ENCODE results near the gene TTC28.
A peak's percentile ranks its signal among the peaks of the same experiment; 100 is the strongest.
"Not testable (repeated sequence)": the region's sequence is repeated elsewhere in the genome, so short reads cannot be mapped to it uniquely, and the experiment has no call there.

Gene TTC28

DNA sequence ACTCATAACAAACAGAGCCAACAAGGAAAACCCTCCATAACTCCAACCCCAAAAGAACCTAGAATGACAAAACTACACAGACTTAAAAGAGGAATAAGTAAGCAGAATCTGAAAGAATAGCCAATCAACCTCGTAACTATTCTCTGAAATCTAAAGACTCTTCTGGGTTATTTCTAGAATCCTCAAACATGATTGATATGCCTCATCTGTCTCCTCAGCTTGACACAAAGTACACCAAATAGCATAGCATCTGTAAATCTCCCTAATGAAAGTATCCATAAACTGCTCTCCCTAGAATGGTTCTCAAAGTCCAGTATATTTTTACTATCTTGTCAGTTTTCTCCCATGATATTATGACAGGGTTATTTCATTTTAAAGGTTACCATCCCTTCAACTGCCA is 195.0 kb downstream of the TTC28 start:
- no peak for DNase-seq (ENCODE audit: low read depth)

DNA sequence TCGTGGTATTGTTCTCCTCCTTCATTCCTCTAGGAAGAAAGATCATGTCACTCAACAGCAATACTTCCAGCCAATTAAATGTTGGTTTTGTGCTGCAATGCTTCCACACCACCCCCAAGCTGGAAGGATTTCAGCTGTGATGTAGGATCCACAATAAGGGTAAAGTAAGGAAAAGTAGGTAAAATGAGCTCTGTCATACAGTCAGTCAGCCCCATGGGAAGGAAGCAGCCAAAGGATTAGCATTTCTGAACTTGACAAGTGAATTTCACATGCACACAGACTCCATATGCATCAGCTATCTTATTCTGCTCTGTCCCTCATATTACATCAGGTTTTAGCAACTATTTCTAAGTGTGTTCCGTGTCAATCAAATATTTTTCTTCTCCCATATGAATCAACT is 197.9 kb downstream of the TTC28 start:
- DNase-seq (ENCODE audit: low read depth): no peak

- DNase-seq (ENCODE audit: low read depth): no peak
Observed at GRCh38 chr22:28480000-28480715, 199.5 kb downstream of the TTC28 start.

- DNase-seq (ENCODE audit: low read depth): no peak
Observed at GRCh38 chr22:28478564-28478963, 201.1 kb downstream of the TTC28 start.

- no peak for DNase-seq (ENCODE audit: low read depth)
Observed at GRCh38 chr22:28477556-28477955, 202.1 kb downstream of the TTC28 start.

- no peak for DNase-seq (ENCODE audit: low read depth)
Observed at GRCh38 chr22:28474330-28474729, 205.3 kb downstream of the TTC28 start.

DNA sequence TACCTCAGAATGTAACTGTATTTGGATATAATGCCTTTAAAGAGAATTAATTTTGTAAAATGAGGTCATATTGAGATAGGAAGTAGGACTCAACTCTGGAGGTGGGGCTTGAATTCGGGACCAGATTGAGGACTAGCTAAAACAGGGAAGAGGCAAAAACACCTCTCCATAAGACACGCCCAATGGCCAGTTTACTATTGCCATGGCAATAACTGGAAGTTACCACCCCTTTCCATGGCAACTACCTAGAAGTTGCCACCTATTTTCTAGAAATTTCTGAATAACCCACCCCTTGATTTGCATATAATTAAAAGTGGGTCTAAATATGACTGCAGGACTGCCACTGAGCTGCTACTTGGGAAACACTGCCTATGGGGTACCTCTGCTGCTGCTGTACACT is 206.4 kb downstream of the TTC28 start:
- DNase-seq (ENCODE audit: low read depth): no peak

GRCh38 chr22:28467055-28467454 is 212.6 kb downstream of the TTC28 start:
- not testable (repeated sequence) for DNase-seq (ENCODE audit: low read depth)

GRCh38 chr22:28466399-28466798 is 213.2 kb downstream of the TTC28 start:
- DNase-seq (ENCODE audit: low read depth): no peak

DNA sequence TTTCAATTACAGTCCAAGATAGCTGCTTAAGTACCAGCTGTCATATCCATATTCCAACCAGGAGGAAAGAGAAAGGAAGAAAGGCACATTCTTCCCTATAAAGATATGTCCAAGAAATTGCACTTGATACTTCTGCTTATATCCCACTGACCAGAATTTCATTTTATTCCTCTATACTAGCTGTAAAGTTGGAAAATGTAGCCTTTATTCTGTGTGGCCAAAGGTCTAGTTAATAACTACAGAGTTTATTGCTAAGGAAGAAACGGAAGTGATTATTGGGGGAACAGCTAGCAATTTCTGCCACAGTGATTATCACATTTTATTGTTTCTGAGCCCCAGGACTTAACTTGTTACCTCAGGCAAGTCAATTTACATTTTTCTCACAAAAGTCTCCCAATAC is 213.8 kb downstream of the TTC28 start:
- DNase-seq (ENCODE audit: low read depth): no peak

DNA sequence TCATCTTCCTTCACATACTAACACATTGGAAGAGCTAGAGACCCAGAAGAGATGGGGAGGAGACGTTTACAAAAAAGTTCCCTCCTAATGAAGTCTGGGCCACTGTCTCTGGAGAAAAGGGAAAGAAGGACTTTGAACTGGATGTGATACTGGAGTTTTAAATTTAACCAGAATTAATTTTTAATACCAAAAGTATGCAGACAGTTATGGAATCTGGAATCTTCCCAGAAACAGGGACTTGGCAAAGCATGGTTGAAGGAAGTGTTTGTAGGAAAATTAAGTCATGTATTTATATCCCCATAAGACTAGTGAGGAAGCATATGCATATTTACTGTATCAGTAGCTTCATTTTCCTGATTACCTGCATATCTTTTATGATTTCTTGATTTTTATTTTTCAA is 215.5 kb downstream of the TTC28 start:
- no peak for DNase-seq (ENCODE audit: low read depth)

- not testable (repeated sequence) for DNase-seq (ENCODE audit: low read depth)
Observed at GRCh38 chr22:28463408-28463807, 216.2 kb downstream of the TTC28 start.

GRCh38 chr22:28462901-28463300 is 216.7 kb downstream of the TTC28 start:
- DNase-seq (ENCODE audit: low read depth): no peak

DNA sequence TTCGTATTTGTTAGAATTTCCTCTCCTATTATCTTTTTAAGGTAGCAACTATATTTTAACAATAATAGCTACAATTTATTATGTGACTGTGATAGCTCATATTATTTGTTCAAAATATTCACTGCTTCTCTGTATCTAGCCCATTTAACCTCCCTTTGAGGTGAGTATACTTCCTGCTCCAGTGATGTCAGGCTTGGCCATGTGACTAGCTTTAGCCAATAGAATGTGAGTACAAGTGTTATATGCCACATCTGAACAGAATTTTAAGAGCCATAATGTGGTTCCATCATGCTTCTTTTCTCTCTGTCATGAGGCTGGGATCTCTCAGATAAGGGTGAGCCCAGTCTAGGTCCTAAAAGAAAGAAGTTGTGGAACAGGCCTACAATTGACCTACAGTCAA is 217.6 kb downstream of the TTC28 start:
- no peak for DNase-seq (ENCODE audit: low read depth)

DNA sequence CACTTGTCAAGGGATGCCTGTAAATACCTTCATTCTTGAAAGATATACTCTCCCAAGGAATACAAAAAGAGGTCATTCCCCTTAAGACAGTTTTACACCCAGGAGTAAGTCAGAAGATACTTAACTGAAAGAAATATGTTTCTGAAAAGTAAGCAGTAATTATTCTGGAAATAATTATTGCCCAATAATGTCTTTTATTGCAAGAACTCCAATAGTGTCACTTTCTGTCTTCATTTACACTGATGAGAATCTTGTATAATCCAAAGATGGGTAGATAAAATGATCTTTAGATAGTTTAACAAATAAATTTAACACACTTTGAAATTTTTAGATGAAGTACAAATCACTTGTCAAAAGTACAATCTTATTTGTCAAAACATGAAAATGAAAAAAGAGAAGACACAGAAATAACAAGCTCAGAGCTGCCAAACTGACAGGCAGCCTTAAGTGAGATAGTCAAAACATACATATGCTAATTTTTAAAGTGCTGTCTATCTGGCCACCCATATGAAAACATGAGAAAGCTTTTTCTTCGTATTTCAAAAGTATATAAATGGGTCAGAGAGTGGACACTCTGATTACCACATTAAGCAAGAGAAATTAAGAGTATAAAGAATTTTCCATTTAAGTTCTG is 225.1 kb downstream of the TTC28 start:
- DNase-seq (ENCODE audit: low read depth): no peak

DNA sequence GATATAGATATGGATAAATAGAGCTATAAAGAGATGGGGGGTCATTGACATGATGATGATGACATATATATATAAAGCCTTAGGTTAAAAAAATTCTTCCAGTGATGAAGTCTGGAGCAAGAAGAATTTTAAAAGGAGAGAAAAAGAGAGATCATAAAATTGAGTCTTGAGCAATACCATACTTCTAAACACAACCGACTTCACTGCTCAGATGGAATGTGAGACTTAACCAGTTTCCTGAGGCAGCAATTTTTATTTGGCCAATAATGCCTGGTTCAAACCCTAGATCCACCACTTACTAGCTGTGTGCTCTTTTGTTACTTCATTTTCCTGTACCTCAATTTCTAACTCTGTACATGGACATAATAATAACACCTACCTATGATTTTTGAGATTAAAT is 229.5 kb downstream of the TTC28 start:
- DNase-seq (ENCODE audit: low read depth): no peak

GRCh38 chr22:28449041-28449440 is 230.6 kb downstream of the TTC28 start:
- DNase-seq (ENCODE audit: low read depth): no peak

- DNase-seq (ENCODE audit: low read depth): no peak
Observed at GRCh38 chr22:28448625-28449024, 231.0 kb downstream of the TTC28 start.

- no peak for DNase-seq (ENCODE audit: low read depth)
Observed at GRCh38 chr22:28444659-28445058, 235.0 kb downstream of the TTC28 start.

GRCh38 chr22:28443526-28443876 is 236.1 kb downstream of the TTC28 start:
- DNase-seq (ENCODE audit: low read depth): peak; percentile 63

DNA sequence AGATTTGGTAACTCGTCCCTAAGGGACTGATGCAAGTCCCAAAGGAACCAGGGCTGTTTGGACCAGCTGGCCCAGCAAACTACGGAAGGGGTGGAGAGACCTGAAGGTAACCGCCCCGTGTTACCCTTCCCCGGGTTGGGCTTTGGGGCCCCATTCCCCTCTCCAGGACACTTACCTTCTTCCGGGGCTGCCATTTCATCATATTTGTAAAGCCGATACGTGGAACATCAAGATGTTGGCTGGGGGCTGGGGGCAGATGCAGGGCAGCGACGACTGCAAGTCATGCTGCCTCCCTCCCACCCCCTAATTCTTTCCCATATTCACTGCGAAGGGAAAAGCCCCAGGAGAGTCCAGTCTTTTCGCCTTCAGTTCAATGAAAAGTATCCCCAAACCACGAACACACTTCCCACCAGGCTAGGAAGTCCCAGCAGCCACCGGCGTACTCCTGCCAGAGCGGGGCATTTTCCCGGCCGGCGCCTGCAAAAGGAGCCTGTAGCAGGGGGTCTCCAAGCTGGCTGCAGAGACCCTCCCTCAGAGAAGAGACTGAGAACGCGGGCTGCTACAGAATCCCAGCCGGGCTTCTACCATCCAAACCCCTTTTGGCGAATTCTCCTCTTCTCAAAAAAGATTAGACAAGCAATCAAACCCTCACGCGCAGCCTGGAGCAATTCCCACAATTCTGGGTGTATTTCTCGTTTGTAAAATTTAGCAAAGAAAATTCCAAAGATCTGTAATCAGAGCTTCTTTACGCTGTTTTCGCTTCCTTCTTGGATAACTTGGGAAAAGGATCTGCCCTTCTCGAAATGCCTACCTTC is 236.7 kb downstream of the TTC28 start:
- no peak for DNase-seq (ENCODE audit: low read depth)

DNA sequence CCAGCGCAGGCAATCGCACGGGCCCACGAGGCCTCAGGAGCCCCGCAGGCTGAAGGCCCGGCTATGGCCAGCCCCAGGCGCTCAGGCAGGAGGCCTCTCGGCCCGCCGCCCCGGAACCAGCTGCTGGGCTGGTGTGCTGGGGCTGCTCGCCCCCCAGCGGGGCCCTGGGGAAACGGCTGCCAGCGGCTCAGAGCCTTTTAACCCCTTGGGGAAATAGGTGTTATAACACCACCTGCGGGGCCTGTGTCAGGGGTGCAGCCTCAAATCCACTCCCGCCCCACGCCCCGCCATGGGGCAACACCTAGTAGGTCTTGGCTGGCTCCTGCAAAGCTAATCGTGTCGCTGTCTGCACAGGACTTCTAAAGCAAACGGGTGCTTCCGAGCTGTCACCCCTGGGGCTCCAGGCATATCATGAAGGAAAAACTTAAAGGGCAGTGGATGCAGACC is 237.4 kb downstream of the TTC28 start:
- peak; percentile 79 for DNase-seq (ENCODE audit: low read depth)

- no peak for DNase-seq (ENCODE audit: low read depth)
Observed at GRCh38 chr22:28441720-28442263, 237.8 kb downstream of the TTC28 start.
